ENCODE results near the gene FLAD1.

The FLAD1 gene

DNA sequence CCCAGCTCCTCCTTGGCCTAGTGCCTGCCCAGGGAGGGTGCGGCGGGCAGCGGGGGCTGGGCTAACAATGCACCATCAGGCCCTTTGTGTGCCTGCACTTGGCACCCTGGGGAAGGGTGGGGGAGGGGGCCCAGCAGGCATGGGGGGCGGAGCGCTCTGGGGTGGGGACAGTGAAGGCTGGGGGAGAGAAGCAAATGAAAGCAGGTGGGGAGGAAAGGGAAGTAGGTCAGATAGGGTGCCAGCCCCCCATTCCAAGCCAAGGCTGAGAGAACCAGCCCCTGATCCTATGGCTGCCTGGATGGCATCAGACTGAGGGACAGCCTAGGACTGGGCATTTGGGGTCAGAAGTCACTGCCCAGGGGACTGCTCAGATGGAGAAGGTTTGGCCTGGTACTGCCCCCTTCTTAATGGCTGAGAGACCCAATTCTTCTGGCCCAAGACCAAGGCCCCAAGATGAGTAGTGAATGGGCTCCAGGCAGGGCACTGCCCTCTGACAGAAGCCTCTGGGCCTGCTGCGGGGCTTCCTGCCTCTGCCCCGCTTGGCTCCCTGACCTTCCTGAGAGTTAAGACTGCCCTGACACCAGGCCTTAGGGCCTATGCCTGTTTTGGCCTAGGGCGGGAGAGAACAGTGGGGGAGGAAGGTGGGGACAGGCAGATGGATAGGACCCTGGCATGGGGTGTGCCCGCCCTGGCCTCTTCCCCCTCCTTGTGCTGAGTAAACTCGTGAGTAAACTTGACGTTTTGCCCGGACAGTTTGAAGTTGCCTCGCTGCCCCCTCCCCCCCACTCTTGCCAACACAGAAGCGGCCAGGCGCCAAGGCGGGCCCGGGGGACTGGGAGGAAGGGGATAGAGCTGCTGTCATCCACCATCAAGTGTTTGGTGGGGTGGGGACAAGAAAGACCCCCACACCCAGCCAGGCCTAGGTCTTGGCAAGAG lies 22.2 kb downstream of the FLAD1 start:
- no peak for DNase-seq

DNA sequence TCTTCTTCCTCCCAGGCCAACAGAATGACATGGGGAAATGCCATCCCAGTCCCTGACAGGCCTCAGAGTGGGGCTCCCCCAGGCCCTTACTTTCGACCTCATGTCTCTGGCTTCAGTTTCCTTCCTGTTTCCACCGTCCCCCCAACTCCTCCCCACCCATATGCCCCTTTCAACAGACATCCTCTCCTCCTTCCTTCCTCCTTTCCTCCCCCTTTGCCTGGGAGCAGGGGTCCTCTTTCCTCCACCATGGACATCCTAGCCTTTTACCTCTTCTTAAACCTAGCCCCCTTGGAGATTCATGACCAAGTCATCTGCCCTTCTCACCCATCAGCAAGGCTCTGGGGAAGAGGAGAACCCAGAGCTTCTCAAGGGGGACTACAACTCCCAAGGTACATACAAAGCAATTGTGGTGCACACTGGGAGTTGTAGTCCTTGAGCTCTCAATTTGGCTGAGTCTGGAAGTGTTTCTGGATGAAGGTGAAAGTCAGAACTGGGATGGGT lies 23.5 kb downstream of the FLAD1 start:
- DNase-seq: peak; percentile 23

GRCh38 chr1:155007251-155007828 lies 24.2 kb downstream of the FLAD1 start:
- DNase-seq: no peak

DNA sequence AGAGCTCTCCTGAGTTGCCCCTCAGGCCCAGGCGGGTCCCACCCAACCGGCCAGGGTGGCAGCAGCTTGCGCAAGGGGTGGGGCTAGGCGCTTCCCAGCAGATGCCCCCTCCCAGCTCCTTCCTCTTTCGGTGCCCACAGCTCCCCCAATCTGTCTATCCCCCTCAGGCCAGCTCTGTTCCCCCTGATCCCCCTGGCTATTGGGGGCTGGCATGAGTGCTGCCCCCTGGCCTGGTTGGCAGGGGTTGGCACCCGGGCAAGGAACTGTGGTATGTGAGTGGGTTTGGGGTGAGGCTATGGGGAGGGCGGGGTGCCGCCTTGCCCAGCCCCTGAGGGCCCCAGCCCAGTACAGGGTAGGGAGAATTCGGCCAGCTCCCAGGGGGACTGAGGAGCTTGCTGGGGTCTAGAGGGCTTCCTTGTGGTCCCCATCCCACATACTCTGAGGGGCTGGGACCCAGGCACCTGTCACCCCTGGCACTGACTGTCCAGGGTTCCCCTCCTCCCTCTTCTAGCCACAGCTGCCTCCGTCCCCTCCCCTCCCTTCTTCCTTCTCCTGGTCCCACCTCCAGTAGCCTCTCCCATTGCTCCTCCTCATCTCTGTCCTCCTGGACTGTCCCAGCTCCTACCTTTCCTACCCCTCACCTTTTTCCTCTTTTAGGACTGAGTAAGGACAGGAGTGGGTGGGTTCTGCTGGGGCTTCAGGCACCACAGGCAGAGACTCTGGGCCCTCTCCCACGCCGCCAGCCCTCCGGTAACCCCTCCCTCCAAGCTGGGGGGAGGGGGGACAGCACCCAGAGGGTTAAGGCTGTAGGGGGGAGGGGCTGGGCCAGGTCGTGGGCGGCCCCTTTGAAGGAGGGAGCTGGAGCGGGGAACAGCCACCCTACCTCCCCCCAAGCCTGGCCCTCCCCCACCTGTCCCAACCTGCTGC lies 25.1 kb downstream of the FLAD1 start:
- no peak for DNase-seq

- DNase-seq: no peak
Observed at GRCh38 chr1:155009221-155009711, 26.1 kb downstream of the FLAD1 start.

GRCh38 chr1:155009742-155010141 lies 26.6 kb downstream of the FLAD1 start:
- DNase-seq: no peak

GRCh38 chr1:155010211-155010918 lies 27.2 kb downstream of the FLAD1 start:
- no peak for DNase-seq

- DNase-seq: no peak
Observed at GRCh38 chr1:155011004-155011416, 27.9 kb downstream of the FLAD1 start.

DNA sequence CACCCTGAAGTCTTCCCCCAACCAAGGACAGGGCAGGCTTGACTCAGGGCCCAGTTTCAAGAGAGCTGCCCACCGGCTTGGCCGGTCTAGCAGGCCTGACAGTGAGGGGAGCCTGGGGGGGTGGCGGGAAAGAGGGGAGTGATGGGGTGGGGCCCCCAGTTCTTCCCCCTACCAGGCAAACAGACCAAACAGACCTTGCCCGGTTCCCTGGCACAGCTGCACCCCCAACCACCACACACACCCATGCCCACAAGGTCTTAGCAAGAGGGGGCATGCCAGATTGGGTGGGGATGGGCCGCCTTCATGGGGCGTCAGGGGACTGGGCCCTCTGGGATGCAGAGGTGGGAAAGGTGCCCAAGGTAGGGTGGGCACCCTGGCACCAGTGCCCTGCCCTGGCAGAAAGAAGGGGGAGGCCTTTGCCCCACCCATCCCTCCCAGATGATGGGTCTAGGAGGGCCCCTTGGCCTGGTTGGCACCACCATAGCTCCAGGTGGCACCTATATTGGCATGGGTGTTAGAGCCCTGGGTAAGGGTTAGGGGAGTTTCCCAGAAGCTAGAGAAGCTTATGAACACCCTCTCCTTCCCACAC lies 28.4 kb downstream of the FLAD1 start:
- DNase-seq: no peak

DNA sequence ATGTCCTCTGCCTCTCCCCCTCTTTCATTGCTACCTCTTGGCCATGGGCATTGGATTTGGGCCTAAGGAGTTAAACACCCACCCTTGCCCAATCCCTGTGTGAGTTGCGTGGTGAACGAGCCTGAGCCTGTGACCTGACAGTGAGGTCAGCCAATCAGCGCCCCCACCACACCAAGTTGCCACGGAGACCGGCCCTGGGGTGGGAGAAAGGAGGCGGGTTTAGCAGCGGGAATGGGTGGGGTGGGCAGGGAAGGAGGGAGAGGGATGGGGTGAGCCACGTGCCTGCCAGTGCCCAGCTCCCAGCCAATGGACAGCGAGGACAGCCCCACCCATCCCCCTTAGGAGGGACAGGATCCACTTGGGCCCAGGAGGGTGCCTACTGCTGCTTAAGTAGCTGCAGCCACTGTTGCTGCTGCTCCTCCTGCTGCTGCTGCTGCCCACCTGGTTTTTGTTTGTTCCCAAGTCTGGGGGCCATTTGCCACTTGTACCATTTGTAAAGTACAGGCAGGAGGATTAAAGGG lies 28.9 kb downstream of the FLAD1 start:
- no peak for DNase-seq

DNA sequence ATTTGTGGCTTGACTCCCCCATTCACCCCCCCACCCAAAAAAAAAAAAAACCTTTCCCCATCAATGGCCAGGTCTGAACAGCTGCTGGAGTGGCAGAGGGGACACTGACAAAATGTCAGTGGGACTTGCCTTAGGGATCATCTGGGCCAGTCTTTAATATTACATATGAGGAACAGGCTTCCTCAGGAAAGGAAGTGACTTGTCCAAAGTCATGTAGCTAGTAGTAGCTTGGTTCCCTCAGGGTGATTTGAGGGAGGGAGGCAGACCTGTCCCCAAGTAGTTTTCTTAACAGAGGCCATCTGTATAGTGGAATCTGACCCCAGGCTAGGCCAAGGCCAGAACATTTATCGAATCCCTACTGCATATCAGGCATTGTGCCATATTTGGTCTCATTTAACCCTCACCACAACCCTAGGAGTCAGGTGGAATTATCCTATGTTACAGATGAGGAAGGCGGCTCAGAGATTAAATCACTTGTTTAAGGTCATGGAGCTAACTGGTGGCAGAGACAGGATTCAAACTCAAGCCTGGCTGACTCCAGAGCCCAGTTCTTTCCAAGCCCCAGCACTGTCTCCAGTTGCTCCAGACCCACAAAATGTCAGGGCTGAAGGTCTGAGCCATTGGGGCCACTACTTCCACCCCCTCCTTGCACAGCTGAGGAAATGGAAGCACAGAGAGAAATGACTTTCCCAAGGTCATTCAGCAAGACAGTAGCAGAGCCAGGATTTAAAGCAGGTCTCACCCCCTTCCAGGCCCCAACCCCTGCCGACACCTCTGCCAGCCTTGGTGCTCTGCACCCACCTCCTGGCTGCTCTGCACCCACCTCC lies 29.8 kb downstream of the FLAD1 start:
- no peak for DNase-seq

DNA sequence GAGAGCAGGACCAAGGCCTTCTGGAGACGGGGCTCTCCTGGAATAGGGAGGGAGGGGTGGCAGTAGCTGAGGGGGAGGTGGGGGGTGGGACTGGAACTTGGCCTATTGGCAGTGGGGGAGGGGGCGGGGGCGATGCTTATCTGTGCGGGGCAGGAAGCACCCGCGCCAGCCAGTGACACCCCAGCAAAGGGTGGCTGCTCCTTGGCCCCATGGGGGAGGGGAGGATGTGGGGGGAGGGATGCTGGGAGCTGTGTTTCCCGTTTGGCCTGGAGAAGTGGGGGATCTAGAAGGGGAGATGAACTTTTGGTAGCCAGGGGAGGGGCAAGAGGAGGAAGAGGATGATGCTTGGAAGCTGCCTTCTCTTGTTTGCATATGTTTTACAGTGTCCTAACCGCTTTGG lies 30.5 kb downstream of the FLAD1 start:
- DNase-seq: no peak

- DNase-seq: no peak
Observed at GRCh38 chr1:155014709-155015508, 31.8 kb downstream of the FLAD1 start.

DNA sequence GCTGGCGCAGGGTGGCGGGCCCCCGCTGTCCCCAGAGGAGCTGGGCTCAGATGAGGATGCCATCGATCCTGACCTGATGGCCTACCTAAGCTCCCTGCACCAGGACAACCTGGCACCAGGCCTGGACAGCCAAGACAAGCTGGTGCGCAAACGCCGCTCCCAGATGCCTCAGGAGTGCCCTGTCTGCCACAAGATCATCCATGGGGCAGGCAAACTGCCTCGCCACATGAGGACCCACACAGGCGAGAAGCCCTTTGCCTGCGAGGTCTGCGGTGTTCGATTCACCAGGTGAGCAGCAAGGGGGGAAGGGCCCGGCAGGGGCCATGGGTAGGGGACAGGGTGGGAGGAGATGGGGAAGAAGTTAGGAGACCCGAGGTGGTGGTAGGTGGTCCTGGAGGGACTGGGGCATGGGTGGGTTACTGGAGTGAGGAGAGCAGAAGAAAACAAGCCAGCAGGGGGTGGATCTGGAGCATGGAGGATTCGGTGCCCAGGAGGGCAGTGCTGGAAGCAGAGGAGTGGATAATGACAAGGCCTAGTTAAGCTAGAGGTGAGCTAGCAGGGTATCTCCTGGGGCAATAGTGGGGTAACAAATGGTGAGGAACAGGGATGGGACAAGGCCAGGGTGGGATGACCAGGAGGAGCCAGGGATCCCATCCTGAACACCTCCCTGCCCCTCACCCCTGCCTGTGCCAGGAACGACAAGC lies 32.5 kb downstream of the FLAD1 start:
- DNase-seq: no peak

DNA sequence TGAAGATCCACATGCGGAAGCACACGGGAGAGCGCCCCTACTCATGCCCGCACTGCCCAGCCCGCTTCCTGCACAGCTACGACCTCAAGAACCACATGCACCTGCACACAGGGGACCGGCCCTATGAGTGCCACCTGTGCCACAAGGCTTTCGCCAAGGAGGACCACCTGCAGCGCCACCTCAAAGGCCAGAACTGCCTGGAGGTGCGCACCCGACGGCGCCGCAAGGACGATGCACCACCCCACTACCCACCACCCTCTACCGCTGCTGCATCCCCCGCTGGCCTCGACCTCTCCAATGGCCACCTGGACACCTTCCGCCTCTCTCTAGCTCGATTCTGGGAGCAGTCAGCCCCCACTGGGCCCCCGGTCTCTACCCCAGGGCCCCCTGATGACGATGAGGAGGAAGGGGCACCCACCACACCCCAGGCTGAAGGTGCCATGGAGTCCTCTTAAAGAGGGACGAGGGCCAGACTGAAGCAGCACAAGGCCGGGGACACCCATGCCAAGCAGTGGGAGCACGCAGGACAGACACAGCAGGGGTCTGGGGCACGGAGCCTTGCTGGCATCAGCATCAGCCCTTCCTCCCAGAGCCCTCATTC lies 33.2 kb downstream of the FLAD1 start:
- DNase-seq: no peak

GRCh38 chr1:155017041-155017945 lies 34.1 kb downstream of the FLAD1 start:
- DNase-seq: peak; percentile 83

- DNase-seq: no peak
Observed at GRCh38 chr1:155017946-155018316, 34.8 kb downstream of the FLAD1 start.

Measured in HCEC 1CT (cell line).